GM21423 (cell line): ENCODE data around the gene C6orf52.
"Not testable (repeated sequence)": the region's sequence is repeated elsewhere in the genome, so short reads cannot be mapped to it uniquely, and the experiment has no call there.

Source experiments
- ATAC-seq: cut with Tn5 transposase; IDR thresholded peaks from one replicate; pipeline ENCODE4 v1.9.1; 2021; ENCODE audit warnings: mild to moderate bottlenecking, moderate library complexity; ENCODE audit not compliant: unreplicated experiment

The C6orf52 gene

DNA sequence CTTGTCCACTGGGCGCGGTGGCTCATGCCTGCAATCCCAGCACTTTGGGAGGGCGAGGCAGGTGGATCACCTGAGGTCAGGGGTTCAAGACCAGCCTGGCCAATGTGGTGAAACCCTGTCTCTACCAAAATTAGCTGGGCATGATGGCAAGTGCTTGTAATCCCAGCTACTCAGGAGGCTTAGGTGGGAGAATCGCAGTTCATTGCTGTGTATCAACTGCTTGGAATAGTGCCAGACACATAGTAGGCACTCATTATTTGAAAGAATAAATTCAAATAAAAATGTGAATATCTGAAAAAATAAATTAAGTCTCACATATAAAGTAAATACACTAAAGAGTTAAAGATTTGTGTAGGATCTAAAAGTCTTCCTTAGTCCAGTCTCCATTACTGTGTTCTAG, 2.2 kb upstream of the C6orf52 start:
- ATAC-seq: no peak

- ATAC-seq: no peak
Observed at GRCh38 chr6:10695086-10695657, 756 bp upstream of the C6orf52 start.

DNA sequence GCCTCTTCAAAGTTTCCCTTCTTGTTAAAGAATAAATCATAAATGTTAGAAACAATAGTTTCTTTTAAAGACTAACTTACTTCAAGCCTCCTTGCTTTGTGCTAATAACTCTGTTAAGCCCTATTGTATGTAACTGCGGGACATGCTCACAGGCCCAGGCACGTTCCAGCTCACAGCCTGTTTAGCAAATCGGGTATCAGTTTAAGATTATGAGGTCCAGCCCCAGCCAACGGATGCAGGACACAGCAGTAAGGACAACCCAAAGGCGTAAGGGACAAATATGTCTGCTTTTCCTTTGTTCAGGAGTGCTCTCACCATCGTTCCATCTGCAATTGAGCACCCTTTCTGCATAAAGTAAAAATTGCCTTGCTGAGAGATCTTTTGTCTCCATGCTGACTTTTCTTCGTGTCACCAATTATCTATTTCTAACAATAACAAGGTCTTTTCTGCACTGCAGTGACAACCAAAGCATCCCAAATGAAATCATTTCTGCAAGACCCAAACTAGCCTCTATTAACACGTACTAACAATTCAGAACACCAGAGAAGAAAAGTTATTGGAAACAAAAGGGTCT, 1.4 kb downstream of the C6orf52 start:
- ATAC-seq: no peak

DNA sequence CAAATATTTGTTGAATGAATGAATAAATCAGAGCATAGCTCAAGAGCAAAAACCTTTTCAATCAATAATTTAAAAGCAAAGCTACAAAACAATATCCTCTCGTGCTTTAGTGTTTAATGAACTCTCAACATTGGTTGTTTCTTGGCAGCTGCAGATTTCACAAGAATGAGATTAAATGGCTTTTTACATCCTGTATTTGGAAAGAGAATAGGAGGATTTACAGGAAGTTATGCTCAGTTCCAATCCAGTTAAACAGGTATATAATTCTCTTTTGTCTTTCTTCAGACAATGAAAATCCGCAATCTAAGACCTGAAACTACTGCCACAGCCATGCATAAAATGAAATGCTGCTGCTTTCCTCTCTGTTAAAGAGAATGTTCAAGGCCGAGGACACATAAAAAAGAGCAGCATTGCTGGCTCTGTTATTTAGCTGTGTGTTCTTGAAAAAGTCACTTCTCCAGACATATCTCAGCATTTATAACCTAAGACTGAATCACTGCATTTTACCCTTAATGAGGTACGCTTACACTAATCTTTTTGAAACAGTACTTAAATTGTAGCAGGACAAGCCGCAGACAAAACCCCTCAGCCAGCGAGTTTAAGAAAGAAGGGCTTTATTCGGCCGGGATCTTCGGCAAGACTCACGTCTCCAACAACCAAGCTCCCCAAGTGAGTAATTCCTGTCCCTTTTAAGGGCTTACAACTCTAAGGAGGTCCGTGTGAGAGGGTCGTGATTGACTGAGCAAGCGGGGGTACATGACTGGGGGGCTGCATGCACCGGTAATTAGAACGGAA, 3.6 kb downstream of the C6orf52 start:
- no peak for ATAC-seq

GRCh38 chr6:10687582-10687981, 6.8 kb downstream of the C6orf52 start:
- ATAC-seq: no peak

DNA sequence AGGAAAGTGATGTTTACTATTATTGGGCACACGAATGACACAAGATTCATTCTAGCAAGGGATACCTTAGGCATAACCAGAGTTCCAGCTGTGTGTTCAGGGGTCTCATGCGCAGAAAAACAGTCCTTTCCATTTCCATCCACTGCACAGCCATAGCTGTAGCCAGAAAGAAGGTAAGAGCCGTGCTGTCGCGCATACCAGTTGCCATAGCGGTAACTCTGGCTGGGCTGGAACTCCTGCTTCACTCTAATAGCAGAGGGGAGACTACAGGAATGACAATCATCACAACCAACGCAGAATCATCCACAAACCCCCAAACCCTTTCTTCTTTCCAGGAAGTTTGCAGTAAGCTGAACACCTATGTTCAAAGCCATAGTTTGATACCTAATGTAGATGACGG, 7.5 kb downstream of the C6orf52 start:
- ATAC-seq: no peak

DNA sequence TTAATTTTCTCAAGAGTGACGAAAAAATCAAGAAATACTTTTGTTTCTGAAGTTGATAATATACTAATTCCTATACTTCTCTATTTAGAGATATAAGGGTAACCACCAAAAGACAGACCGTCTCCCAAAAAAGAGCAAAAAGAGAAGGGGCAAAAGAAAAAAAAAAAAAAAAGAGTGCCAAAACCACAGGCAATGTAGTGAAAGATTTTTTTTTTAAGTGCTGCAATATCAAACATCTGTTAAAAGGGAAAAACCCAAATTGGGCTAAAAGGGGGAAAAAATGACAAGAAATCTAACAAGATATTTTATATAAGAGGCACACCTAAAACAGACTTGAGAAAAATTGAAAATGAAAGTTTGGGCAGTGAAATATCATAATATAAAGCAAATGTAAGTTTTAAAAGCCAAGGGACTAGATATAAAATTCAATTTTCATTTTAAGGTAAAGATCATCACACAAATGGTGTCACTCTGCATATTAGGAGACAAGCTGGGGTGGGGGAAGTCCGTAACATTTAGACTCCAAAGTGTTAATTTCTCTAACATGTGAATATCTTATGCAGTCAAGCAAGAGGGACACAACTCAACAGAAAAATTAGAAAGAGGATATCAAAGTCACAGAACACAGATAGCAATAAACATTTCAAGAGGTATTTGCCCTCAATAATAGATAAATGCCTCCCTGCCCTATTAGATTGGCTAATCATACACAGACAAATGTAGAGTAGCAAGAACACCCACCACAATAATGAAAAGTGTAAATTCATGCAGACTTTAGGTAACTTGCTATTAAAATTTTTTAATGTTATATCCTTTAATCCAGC, 9.1 kb downstream of the C6orf52 start:
- no peak for ATAC-seq

DNA sequence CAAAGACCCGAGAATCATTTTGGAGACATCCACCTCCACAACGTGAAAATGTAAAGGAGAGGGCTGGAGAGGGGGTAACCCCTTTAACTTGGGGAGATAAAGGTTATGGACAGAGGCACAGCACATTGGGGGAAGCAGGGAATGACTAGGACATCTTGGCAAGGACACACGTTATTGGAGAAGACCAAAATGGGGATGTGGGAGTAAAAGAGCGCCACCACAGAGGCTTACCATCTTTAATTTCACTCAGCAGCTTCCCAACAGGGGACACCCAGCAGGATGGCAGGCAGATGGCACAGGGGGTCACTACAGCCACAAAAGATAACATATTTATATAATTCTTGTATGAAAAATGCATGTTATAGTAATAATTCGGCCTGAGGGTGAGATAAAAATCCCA, 9.8 kb downstream of the C6orf52 start:
- no peak for ATAC-seq

GRCh38 chr6:10682355-10682988, 11.9 kb downstream of the C6orf52 start:
- no peak for ATAC-seq

DNA sequence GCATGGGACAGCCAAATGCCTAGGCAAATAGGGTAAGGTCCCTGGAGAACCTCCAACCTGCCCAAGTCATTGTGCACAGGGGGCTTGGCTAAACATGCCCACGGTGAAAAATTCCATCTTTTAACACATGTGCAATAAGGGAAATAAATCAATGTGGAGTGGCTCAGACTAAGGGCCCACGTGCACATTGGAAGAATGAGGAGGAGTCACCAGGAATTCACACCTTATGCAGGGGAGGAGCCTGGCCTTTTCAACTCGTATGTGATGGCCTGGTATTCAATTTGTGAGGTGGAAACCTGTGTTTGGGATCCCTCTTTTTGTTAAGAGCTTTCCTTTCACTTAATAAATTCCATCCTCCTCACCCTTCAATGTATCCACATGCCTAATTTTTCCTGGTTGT, 12.6 kb downstream of the C6orf52 start:
- no peak for ATAC-seq

DNA sequence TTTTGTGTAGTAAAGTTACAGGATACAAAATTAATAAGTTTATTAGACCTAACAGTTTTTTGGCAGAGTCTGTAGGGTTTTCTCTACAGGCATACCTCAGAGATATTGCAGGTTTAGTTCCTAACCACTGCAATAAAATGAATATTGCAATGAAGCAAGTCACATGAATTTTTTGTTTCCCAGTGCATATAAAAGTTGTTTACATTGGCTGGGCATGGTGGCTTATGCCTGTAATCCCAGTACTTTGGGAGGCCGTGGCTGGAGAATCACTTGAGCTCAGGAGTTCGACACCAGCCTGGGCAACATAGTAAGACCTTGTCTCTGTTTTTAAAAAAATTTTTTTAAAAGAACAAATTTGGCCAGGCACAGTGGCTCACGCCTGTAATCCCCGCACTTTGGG, 16.0 kb downstream of the C6orf52 start:
- ATAC-seq: no peak

GRCh38 chr6:10676403-10676802, 18.0 kb downstream of the C6orf52 start:
- ATAC-seq: no peak

GRCh38 chr6:10668126-10668917, 26.1 kb downstream of the C6orf52 start:
- no peak for ATAC-seq

DNA sequence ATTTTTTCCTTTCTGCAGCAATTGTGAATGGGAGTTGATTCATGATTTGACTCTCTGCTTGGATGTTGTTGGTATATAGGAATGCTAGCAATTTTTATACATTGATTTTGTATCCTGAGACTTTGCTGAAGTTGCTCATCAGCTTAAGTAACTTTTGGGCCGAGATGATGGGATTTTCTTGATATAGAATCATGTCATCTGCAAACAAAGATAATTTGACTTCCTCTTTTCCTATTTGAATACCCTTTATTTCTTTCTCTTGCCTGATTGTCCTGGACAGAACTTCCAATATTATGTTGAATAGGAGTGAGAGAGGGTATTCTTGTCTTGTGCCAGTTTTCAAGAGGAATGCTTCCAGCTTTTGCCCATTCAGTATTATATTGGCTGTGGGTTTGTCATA, 28.8 kb downstream of the C6orf52 start:
- not testable (repeated sequence) for ATAC-seq

- ATAC-seq: no peak
Observed at GRCh38 chr6:10662742-10663141, 31.7 kb downstream of the C6orf52 start.

- no peak for ATAC-seq
Observed at GRCh38 chr6:10662207-10662606, 32.2 kb downstream of the C6orf52 start.

DNA sequence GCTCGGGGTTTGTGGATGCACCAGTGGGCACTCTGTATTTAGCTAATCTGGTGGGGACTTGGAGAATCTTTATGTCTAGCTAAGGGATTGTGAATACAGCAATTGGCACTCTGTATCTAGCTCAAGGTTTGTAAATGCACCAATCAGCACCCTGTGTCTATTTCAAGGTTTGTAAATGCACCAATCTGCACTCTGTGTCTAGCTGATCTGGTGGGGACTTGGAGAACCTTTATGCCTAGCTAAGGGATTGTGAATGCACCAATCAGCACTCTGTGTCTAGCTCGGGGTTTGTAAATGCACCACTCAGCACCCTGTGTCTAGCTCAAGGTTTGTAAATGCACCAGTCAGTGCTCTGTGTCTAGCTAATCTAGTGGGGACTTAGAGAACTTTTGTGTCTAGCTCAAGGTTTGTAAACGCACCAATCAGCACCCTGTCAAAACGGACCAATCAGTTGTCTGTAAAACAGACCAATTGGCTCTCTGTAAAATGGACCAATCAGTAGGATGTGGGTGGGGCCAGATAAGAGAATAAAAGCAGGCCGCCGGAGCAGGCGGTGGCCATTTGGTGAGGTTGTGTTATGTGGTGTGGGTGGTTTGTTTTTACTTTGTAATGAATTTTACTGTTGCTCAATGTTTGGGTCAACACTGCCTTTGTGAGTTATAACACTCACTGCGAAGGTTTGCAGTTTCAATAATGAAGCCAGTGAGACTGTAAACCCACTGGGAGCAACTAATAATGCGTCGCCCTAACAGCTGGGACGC, 33.8 kb downstream of the C6orf52 start:
- not testable (repeated sequence) for ATAC-seq

DNA sequence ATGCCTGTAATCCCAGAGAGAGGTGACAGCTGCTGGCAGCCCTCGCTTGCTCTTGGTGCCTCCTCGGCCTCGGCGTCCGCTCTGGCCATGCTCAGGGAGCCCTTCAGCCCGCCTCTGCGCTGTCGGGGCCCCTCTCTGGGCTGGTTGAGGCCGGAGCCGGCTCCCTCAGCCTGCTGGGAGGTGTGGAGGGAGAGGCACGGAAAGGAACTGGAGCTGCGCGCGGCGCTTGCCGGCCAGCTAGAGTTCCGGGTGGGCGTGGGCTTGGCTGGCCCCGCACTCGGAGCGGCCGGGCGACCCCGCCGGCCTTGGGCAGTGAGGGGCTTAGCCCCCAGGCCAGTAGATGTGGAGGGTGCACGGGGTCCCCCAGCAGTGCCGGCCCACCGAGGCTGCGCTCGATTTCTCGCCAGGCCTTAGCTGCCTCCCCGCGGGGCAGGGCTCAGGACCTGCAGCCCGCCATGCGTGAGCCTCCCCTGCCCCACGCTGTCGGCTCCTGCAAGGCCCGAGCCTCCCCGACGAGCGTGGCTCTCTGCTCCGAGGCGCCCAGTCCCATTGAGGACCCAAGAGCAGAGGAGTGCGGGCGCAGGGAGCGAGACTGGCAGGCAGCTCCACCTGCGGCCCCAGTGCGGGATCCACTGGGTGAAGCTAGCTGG, 34.6 kb downstream of the C6orf52 start:
- ATAC-seq: no peak
